Prostate gland (tissue), 2 donors: ENCODE data around the gene VPS52.

Experiments used
- POLR2A ChIP-seq: fragments of 450-650 bp; IDR thresholded peaks from one replicate; pipeline ENCODE4 v1.6.1; 2016; ENCODE audit warnings: antibody characterized with exemption, mild to moderate bottlenecking
- TF ChIP-seq, protein P1 (sequence below), 4 experiments: fragments of 200-600 bp in 2 of 4; fragments of 450-650 bp in 2 of 4; sonication (generic) in 2 of 4; IDR thresholded peaks; 1 replicate in 3 of 4; 2 replicates in 1 of 4; pipeline ENCODE4 v1.5.1; 2016 to 2019; ENCODE audit warnings: antibody characterized with exemption in 4 of 4, mild to moderate bottlenecking in 2 of 4, moderate library complexity in 2 of 4

DNA sequence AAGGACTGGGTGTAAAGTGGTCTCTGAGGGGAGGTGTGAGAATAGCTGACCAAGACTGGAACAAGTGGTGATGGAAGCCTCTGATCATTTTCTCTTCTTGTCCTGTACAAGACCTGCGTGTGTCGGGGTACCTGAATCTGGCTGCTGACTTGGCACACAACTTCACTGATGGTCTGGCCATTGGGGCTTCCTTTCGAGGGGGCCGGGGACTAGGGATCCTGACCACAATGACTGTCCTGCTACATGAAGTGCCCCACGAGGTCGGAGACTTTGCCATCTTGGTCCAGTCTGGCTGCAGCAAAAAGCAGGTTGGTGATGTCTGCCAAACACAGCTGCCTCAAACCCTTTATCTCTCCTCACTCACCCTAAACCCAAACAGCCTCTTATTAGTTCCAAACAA is 68.9 kb downstream of the VPS52 start:
- TF ChIP-seq, protein P1, sequence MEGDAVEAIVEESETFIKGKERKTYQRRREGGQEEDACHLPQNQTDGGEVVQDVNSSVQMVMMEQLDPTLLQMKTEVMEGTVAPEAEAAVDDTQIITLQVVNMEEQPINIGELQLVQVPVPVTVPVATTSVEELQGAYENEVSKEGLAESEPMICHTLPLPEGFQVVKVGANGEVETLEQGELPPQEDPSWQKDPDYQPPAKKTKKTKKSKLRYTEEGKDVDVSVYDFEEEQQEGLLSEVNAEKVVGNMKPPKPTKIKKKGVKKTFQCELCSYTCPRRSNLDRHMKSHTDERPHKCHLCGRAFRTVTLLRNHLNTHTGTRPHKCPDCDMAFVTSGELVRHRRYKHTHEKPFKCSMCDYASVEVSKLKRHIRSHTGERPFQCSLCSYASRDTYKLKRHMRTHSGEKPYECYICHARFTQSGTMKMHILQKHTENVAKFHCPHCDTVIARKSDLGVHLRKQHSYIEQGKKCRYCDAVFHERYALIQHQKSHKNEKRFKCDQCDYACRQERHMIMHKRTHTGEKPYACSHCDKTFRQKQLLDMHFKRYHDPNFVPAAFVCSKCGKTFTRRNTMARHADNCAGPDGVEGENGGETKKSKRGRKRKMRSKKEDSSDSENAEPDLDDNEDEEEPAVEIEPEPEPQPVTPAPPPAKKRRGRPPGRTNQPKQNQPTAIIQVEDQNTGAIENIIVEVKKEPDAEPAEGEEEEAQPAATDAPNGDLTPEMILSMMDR (IDR thresholded peaks at IDR 0.05), result no peak
- no peak for TF ChIP-seq POLR2A
